Measurements from ENCODE around the gene ZBTB49.
A peak's percentile ranks its signal among the peaks of the same experiment; 100 is the strongest.
"Not testable (repeated sequence)": the region's sequence is repeated elsewhere in the genome, so short reads cannot be mapped to it uniquely, and the experiment has no call there.

The ZBTB49 gene

GRCh38 chr4:4327652-4328121, 37.6 kb downstream of the ZBTB49 start:
- DNase-seq = no peak

- no peak for DNase-seq
Observed at GRCh38 chr4:4328206-4328605, 38.2 kb downstream of the ZBTB49 start.

GRCh38 chr4:4328840-4329239, 38.8 kb downstream of the ZBTB49 start:
- DNase-seq = no peak

GRCh38 chr4:4329496-4329895, 39.4 kb downstream of the ZBTB49 start:
- no peak for DNase-seq

- no peak for DNase-seq
Observed at GRCh38 chr4:4330794-4331193, 40.7 kb downstream of the ZBTB49 start.

- no peak for DNase-seq
Observed at GRCh38 chr4:4332529-4332928, 42.5 kb downstream of the ZBTB49 start.

GRCh38 chr4:4333265-4333706, 43.2 kb downstream of the ZBTB49 start:
- DNase-seq = no peak

GRCh38 chr4:4334798-4335520, 44.9 kb downstream of the ZBTB49 start:
- DNase-seq = peak; percentile 36

GRCh38 chr4:4338210-4339001, 48.4 kb downstream of the ZBTB49 start:
- DNase-seq = no peak

- DNase-seq = no peak
Observed at GRCh38 chr4:4339504-4340085, 49.5 kb downstream of the ZBTB49 start.

- no peak for DNase-seq
Observed at GRCh38 chr4:4341861-4342650, 52.0 kb downstream of the ZBTB49 start.

- DNase-seq = no peak
Observed at GRCh38 chr4:4343038-4343437, 53.0 kb downstream of the ZBTB49 start.

- no peak for DNase-seq
Observed at GRCh38 chr4:4344915-4345527, 55.0 kb downstream of the ZBTB49 start.

- DNase-seq = no peak
Observed at GRCh38 chr4:4347585-4347984, 57.5 kb downstream of the ZBTB49 start.

GRCh38 chr4:4348585-4348984, 58.5 kb downstream of the ZBTB49 start:
- not testable (repeated sequence) for DNase-seq

GRCh38 chr4:4349867-4350266, 59.8 kb downstream of the ZBTB49 start:
- DNase-seq = no peak

GRCh38 chr4:4350909-4351308, 60.9 kb downstream of the ZBTB49 start:
- DNase-seq = no peak

- no peak for DNase-seq
Observed at GRCh38 chr4:4355302-4355701, 65.3 kb downstream of the ZBTB49 start.

- no peak for DNase-seq
Observed at GRCh38 chr4:4356106-4357041, 66.3 kb downstream of the ZBTB49 start.

- DNase-seq = no peak
Observed at GRCh38 chr4:4358093-4358854, 68.2 kb downstream of the ZBTB49 start.

GRCh38 chr4:4361883-4362282, 71.8 kb downstream of the ZBTB49 start:
- DNase-seq = no peak
